Breast epithelium (tissue), 3 donors: ENCODE results near the gene KRTAP5-7.
"Not testable (repeated sequence)": the region's sequence is repeated elsewhere in the genome, so short reads cannot be mapped to it uniquely, and the experiment has no call there.

ENCODE experiments used
- CTCF ChIP-seq, 3 donors: fragments of 450-650 bp; IDR thresholded peaks; one replicate each; pipeline ENCODE4 v1.5.1; 2016 to 2017; ENCODE audit warnings: antibody characterized with exemption in 3 of 3, mild to moderate bottlenecking in 3 of 3, moderate library complexity in 3 of 3
- POLR2A ChIP-seq: fragments of 450-650 bp; IDR thresholded peaks from one replicate; pipeline ENCODE4 v1.6.1; 2016; ENCODE audit warnings: antibody characterized with exemption, mild to moderate bottlenecking, moderate library complexity
- POLR2AphosphoS5 ChIP-seq, 3 donors: sonication (generic); formaldehyde crosslinking; IDR thresholded peaks; one replicate each; pipeline ENCODE4 v1.6.1; 2017; ENCODE audit warnings: antibody characterized with exemption in 3 of 3

- not testable (repeated sequence) for TF ChIP-seq POLR2A; POLR2AphosphoS5 (IDR thresholded peaks at IDR 0.05); CTCF (IDR thresholded peaks at IDR 0.05)
These were observed at the start of gene KRTAP5-7 for GRCh38 chr11:71526796-71527575.
